ENCODE data around the gene KIF5C.

GRCh38 chr2:148947299-148947698 lies 72.3 kb downstream of the KIF5C start:
- TF ChIP-seq EZH2 (IDR thresholded peaks at IDR 0.05) (no peak), POLR2AphosphoS5 (IDR thresholded peaks at IDR 0.05; ENCODE audit: borderline replicate concordance, low read depth, low read length) (no peak)

All from SK-N-MC (cell line).